Mononuclear cell (primary cell): ENCODE measurements around the gene HOXB6. TPM values are rescaled to one million over a fixed set of nuclear protein-coding genes. Genes with fewer than 3 reads are reported as not detected.

Experiments used
- H3K27me3 ChIP-seq: 2 replicates; pipeline ENCODE4 v1.6.0; 2011; ENCODE audit warnings: low read length, control low read depth; ENCODE audit not compliant: insufficient read depth
- H3K4me1 ChIP-seq: 2 replicates; pipeline ENCODE4 v1.5.1; 2011; ENCODE audit warnings: mild to moderate bottlenecking, low read length, control low read depth; ENCODE audit not compliant: insufficient read depth
- H3K4me3 ChIP-seq: 2 replicates; pipeline ENCODE4 v1.5.1; 2011; ENCODE audit warnings: mild to moderate bottlenecking, low read length, moderate library complexity
- H3K9me3 ChIP-seq: 2 replicates; pipeline ENCODE4 v1.5.1; 2011; ENCODE audit warnings: low read depth, mild to moderate bottlenecking, control low read depth, low read length
- total RNA-seq: library from RNA; depleted of rRNA; stranded (reverse); fragments of >200 nt; gene quantifications from one replicate; pipeline ENCODE4 v1.2.3, GENCODE V29; 2012

HOXB6 gene
- total RNA-seq, 1 donor: not detected

DNA sequence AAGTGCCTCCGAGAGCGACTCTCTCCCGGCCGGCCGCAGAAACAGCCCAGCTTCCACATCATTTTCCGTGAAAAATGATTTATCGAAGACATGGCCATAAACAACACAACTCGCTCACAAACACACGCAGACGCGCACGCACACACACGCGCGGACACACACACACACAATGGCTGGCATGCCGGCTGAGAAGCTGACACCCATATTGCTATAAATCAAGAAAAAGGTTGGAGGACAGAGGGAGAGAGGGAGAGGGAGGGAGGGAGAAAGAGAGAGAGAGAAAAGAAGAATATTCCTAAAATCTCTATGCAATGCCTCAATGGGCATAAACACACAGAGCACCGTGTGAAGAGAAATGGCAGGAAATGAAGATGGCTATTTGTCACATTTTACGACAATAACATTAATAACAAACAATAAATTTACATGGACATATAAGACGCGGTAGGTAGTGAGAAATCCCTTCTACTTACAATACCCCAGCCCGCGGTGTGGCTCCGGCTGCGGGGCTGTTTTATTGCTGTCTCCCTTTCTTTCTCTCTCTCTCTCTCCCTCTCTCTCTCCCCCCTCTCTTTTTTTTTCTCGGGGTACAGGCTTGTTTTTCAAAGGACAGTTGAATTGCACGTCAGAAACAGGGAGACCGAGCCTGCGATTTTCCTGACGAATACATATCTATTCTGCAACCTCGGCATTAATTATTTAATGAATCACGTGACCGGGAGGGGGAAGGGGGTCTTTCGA lies 36.1 kb downstream of the HOXB6 start:
- H3K4me3 ChIP-seq: no peak overlapping the region
- H3K9me3 ChIP-seq: no peaks in the 10 kb centered on the region
- no peaks in the 10 kb centered on the region for H3K4me1 ChIP-seq
- H3K27me3 ChIP-seq: peaks cover 64% of the 10 kb centered on the region

DNA sequence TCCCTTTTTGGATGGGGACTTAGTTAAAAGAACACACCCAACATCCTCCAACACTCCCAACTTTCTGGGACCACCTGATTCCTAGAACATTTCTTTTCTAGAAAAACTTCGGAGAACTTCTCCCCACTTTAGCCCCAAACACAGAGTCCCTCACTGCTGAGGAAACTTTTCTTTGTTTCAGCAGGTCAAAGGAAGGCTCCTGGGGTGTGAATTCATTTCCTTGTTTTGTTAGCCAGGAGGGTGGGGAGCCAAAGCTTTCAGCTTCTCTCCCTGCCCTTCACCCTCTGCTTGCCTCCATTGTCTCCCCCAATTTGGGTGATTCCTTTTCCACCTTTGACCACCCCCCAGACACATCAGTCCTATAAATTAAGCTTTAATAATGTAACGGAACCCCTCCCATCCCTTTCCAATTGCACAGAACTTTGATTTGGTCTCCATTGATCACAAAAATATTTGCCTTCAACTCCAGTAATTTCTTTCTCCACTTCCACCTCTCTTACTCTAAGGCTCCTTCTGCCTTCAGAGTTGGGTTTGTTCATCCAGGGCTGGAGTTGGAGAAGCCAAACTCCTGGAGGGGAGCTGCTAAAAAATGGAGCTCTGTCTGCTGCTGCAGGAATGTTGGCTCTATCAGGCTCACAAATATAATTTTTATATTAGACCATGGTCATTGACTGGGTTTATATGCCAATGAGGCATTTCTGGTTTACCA lies 37.0 kb downstream of the HOXB6 start:
- Histone ChIP-seq H3K4me3 (no peak overlapping the region), H3K4me1 (no peaks in the 10 kb centered on the region), H3K9me3 (no peaks in the 10 kb centered on the region), H3K27me3 (peaks cover 66% of the 10 kb centered on the region)

DNA sequence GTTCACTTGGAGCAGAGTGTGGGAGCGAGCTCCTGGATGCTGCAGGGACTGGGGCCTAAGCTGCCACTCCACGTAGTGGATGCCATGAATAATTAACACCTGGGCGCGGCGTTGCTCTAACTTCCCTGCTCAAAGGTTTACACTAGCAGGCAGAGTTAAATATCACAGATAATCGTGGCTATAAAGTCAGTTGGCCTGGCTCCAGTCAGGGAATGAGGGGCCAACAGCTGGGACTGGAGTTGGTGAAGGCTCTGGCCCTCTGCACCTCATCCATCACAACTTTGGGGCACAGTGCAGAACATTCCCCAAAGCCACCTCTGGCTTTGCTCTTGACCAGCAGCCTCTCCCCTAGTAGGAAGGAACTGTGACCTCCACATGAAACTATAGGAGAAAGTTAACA lies 37.6 kb downstream of the HOXB6 start:
- Histone ChIP-seq H3K27me3 (peaks cover 64% of the 10 kb centered on the region), H3K4me3 (no peak overlapping the region), H3K9me3 (no peaks in the 10 kb centered on the region), H3K4me1 (no peaks in the 10 kb centered on the region)

DNA sequence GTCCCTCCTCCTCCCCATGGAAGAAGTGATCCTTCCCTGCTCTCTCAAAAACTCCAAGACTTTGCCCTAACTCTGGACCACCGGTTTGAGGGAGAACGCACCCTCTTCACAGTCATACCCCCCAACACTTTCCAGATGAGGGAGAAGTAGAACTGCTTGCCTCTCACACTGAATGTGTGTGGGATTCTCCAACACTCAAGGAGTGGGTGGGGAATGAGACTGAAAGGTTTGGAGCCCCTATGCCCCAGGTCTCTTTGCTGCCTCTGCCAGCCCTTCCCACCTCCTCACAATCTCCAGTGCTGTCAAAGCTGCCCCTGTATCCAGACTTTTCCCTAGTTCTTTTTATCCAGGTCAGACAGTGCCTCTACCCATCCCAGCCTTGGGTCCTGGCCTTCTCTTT lies 38.1 kb downstream of the HOXB6 start:
- H3K4me3 ChIP-seq: no peak overlapping the region
- H3K4me1 ChIP-seq: no peaks in the 10 kb centered on the region
- H3K27me3 ChIP-seq: peaks cover 63% of the 10 kb centered on the region
- no peaks in the 10 kb centered on the region for H3K9me3 ChIP-seq

DNA sequence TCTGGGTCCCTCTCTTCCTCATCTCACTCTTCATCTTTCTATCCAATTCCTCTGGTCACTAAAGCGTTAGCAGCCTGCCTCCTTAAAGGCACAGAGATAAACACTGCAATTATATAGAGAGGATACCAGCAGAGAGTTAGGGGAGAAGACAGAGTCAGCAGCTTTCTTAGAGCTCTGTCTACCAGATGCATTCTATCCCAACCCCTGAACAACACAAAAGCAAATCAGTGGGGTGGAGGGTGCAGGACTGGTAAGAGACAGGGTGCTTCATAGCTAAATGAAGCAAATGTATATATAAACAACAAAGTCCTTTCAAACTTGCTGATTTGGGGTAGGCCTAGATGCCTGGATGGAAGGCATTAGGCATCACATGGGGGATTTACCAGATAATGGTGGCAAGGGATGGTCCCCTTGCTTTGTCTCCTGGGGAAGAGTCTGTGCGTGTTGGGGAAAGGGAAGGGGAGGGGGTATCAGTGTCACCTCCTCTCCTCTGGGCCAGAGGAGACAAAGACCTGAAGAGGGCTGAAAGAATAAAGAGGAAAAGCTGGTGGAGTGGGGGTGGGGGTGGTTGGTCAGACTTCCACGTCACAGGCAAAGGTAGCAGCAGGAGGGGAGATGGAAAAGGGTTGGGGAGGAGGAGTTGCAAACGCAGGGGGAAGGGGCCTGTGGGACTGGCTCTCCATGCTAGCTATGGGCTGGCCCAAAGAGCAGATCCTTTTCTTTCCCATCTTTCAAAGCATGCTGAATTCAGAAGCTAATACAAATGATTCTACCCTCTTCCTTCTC lies 38.7 kb downstream of the HOXB6 start:
- no peaks in the 10 kb centered on the region for H3K4me1 ChIP-seq
- no peaks in the 10 kb centered on the region for H3K9me3 ChIP-seq
- no peak overlapping the region for H3K4me3 ChIP-seq
- H3K27me3 ChIP-seq: peaks cover 61% of the 10 kb centered on the region

DNA sequence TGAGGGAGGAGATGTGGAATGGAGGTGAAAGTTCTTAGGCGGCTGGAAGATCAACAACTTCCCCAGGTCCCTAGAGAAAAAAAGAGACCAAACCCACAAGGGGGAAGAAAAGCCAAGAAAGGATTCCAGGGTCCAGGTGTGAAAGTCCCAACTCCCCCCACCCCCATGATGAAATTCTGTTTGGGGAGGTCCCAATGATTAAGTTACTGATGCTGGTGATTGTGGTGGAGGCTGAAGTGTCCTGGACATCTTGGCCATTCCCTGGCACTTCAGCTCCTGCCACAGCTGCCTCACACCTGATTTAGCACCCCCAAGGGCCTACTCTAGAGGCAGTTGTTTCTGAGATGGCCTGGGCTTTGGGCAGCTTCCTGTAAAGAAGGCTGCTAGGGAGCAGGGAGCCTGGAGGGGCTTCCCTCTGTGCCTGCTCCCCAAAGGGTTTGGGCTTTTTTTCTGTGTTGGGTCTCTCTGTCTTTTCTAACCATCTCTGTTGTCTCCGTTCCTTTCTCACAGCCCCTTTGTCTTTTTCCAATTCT lies 39.7 kb downstream of the HOXB6 start:
- no peak overlapping the region for H3K4me3 ChIP-seq
- H3K27me3 ChIP-seq: peaks cover 51% of the 10 kb centered on the region
- no peaks in the 10 kb centered on the region for H3K9me3 ChIP-seq
- no peaks in the 10 kb centered on the region for H3K4me1 ChIP-seq

DNA sequence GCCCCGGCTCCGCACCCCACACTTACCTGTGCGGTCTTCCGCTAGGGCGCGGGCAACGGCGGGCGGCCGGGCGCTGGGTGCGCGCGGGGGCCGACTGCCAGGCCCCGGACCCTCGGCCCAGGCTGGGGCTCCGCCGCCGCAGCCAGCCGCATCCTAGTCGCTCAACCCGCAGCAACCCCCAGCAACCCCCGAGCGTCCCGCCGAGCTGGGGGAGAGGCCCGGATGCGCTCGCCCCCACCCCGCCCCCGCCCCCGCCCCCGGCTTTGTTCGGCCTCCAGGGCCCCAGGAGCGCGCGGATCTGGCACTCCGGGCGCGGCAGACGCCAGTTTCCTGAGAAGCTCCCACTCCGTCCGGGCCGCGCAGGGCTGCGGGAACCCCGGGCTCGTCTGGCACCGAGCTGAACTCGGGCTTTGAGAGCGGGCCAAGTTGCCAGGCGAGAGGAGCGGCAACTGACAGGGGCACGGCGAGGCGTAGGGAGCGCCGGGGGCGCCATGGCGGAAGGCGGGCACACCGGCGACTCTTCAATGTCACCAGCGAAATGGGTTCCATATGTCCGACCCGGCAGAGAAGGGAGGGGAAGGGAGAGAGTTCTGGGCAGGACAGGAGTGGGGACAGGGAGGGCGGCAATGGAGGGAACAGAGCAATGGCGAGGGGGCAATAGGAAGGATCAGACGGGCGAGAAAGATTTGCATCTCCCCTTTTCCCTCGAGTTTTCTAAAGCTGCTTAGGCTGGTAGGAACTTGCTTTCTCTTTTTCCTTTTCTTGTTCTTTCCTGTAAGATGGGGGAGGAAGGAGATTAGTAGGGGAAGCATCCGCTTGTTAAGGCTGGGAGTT lies 40.4 kb downstream of the HOXB6 start:
- Histone ChIP-seq H3K4me1 (no peaks in the 10 kb centered on the region), H3K27me3 (peaks cover 44% of the 10 kb centered on the region), H3K4me3 (no peak overlapping the region), H3K9me3 (no peaks in the 10 kb centered on the region)

DNA sequence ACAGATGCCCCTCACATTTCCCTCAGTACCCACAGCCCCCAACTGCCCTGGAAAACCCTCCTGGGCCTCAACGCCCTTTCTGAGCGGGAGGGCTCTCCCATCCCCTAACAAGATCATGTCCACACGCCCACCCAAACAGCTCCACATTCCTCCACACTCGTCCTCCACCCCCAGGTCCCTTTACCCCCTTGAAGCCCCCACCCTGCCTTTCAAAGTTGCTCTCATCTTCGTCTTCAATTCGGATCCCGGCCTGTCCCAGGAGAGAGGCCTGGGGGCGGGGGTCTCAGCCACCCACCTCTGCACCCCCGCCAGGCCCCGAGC lies 41.0 kb downstream of the HOXB6 start:
- Histone ChIP-seq H3K27me3 (peaks cover 39% of the 10 kb centered on the region), H3K9me3 (no peaks in the 10 kb centered on the region), H3K4me1 (no peaks in the 10 kb centered on the region), H3K4me3 (no peak overlapping the region)

DNA sequence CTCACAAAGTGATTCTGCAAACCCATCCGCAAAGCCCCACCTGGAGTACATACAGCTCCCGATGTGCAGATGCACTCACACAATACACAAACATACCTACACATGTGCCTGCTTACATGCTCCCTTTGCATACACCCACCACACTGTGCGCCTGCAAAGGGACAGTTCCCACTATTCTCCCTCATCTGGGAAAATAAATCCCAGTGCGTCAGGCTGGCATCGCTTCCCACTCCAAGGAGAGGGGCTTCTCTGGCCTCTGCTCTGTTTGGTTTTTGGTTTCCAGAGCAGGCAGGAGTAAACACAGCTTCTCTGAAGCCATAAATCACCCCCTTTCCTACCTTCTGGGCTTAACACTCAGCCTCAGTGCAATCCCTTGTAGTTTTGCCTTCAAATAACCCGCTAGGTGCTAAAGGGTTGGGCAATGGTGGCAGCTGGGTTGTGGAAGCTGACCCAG lies 41.4 kb downstream of the HOXB6 start:
- H3K4me1 ChIP-seq: no peaks in the 10 kb centered on the region
- no peak overlapping the region for H3K4me3 ChIP-seq
- no peaks in the 10 kb centered on the region for H3K9me3 ChIP-seq
- peaks cover 35% of the 10 kb centered on the region for H3K27me3 ChIP-seq

DNA sequence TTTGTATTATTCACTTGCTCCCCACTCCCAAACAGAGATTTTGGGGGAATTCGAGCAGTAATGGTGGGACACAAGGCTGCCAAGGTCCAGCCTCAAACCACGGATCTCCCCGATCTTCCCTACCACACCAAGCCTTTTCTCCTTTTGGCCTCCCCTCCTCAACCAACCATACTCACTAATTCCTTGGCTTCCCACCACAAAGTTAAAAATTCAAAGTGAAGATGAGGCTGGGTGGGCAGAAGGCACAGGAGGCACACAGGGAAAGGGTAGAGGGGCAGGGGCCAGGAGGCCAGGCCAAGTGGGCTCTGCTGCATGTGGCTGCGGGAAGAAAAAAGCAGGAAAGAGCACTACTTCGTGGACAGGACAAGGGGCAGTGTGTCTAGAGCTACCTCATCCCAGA lies 41.9 kb downstream of the HOXB6 start:
- H3K9me3 ChIP-seq: no peaks in the 10 kb centered on the region
- H3K27me3 ChIP-seq: peaks cover 30% of the 10 kb centered on the region
- H3K4me1 ChIP-seq: no peaks in the 10 kb centered on the region
- H3K4me3 ChIP-seq: no peak overlapping the region

DNA sequence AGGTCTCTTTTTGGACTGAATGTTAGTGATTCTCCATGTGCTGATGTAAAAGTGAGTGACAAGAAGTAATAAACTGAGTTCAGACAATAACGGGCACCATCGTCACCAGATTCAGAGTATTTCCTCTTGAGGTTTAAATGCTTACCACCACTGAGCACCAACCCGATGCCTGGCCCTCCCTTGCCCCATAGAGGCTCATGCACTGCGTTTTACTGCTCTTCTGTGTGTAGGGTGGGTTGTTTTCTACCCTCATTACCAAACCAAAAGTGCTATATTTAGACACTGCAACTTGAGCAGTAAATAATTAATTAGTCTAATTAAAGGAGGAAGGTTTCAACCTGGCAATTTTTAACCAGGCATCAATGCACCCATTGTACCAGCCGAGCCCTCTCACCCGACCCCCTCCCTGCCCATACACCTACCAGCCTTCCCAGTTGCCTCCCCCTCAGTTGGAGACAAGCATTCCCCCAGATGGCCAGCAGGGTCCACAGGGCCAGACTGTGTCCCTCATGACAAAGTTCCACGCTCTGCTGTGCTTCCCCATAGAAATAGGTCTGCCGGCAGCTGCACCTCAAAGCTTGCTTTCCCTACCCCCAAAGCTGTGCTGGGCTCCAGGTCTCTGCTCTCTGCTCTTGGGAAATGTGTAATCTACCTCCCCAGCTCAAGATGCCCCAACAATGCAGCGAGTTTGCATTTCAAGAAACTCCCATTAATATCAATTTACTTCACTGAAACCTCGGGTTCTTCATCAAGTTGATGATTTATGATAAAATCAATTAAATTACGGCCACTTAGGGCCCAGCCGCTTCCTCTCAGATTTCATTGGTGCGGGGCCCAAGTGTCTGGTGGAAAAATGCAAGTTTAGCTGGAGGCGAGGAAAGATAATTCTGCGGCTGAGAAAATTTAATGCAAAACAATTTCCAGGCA lies 42.6 kb downstream of the HOXB6 start:
- H3K27me3 ChIP-seq: peaks cover 26% of the 10 kb centered on the region
- no peak overlapping the region for H3K4me3 ChIP-seq
- no peaks in the 10 kb centered on the region for H3K4me1 ChIP-seq
- H3K9me3 ChIP-seq: no peaks in the 10 kb centered on the region

DNA sequence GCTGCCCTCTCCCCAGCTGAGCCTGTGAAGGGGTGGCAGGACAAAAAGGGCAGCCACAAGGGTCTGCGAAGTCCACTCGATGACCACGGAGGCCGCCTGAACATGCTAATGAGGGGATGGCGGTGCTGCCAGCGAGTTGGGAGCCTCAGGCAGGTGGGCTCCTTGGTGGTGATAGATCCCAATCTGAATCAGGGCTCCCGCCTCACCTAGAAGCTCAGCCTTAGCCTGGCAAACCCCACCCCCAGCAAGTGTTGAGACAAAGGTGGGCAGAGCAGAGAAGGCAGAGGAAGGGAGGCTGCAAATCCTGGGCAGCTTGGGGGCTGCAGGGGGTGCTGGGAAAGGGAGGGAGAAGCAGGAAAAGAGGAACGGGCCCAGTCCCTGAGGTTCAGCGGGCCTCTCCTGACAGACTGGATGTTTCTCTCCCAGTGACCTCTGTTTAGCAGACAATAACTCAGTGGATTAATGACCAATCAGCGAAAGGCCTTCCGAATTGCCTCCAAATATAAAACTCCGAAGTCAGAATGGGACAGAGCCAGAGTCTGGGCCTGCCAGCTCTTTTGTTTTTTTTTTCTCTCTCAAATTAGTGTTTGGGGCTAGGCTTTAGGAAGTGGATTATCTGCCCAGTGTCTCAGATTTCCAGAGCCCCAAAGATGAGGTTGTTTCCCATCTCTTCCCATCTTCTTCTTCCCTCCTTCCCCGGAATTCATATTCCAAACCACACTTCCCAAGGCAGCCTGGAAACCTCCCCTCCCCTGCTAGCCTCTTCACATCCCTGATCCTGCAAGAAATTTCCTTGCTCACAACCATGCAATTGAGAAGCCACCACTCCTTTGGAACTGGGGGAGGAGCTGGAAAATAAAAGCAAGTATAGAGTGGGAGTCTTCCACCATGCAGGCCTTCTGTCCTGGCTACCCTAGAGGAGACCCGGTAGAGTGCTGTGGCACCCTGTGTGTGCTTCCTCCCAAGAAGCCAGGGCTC lies 44.7 kb downstream of the HOXB6 start:
- peaks cover 28% of the 10 kb centered on the region for H3K27me3 ChIP-seq

More for the DNA sequence above, 44.7 kb downstream of the HOXB6 start:
- no peak overlapping the region for H3K4me3 ChIP-seq
- H3K9me3 ChIP-seq: no peaks in the 10 kb centered on the region
- H3K4me1 ChIP-seq: no peaks in the 10 kb centered on the region
